Spleen (tissue), 11 donors: ENCODE measurements around the gene NRXN3. TPM values are rescaled to one million over a fixed set of nuclear protein-coding genes. Genes with fewer than 3 reads are reported as not detected.

ENCODE experiments used
- DNase-seq: peaks from one replicate; pipeline ENCODE4 v3.0.0-alpha.2; 2020
- H3K27ac ChIP-seq, 8 donors: fragments of 200-600 bp; sonication (generic) in 7 of 8; 1 replicate in 4 of 8; 2 replicates in 4 of 8; pipeline versions ENCODE4 v1.5.0 to v1.8.0; 2016 to 2021; ENCODE audit warnings: inconsistent platforms in 4 of 8, mild to moderate bottlenecking in 4 of 8, moderate library complexity in 1 of 8
- H3K27me3 ChIP-seq, 7 donors: fragments of 200-600 bp; sonication (generic) in 6 of 7; replicated peaks in 1 of 7; 1 replicate in 4 of 7; 2 replicates in 3 of 7; pipeline versions ENCODE4 v1.5.0 to v1.8.0; 2016 to 2021; ENCODE audit warnings: inconsistent platforms in 3 of 7, mild to moderate bottlenecking in 1 of 7
- H3K36me3 ChIP-seq, 6 donors: fragments of 200-600 bp; sonication (generic) in 5 of 6; 1 replicate in 4 of 6; 2 replicates in 2 of 6; pipeline versions ENCODE4 v1.5.0 to v1.8.0; 2016 to 2021; ENCODE audit warnings: inconsistent platforms in 2 of 6
- H3K4me1 ChIP-seq, 6 donors: fragments of 200-600 bp; sonication (generic) in 5 of 6; 1 replicate in 3 of 6; 2 replicates in 3 of 6; pipeline versions ENCODE4 v1.5.0 to v1.8.0; 2016 to 2021; ENCODE audit warnings: inconsistent platforms in 3 of 6
- H3K4me3 ChIP-seq, 8 donors: fragments of 200-600 bp; sonication (generic) in 7 of 8; 1 replicate in 4 of 8; 2 replicates in 4 of 8; pipeline versions ENCODE4 v1.5.0 to v1.8.0; 2016 to 2021; ENCODE audit warnings: inconsistent platforms in 4 of 8, mild to moderate bottlenecking in 4 of 8, moderate library complexity in 2 of 8
- H3K9me3 ChIP-seq, 8 donors: fragments of 200-600 bp; sonication (generic) in 7 of 8; 1 replicate in 4 of 8; 2 replicates in 4 of 8; pipeline versions ENCODE4 v1.5.0 to v1.8.0; 2016 to 2021; ENCODE audit warnings: inconsistent platforms in 4 of 8
- POLR2A ChIP-seq, 3 donors: fragments of 450-650 bp; IDR thresholded peaks; one replicate each; pipeline ENCODE4 v1.5.1; 2017; ENCODE audit warnings: antibody characterized with exemption in 3 of 3, mild to moderate bottlenecking in 1 of 3
- POLR2AphosphoS5 ChIP-seq, 3 donors: sonication (generic); formaldehyde crosslinking; IDR thresholded peaks; one replicate each; pipeline ENCODE4 v1.5.1; 2017; ENCODE audit warnings: antibody characterized with exemption in 3 of 3
- WGBS, 5 donors: extraction: QIAGEN DNeasy Blood & Tissue Kit in 3 of 5; methylation state at CpG; one replicate each; pipeline versions ENCODE4 v1.1.5 to v1.1.7; 2013 to 2018; 5-methylcytosine and 5-hydroxymethylcytosine counted together
- intact Hi-C: fragments of 100-400 bp; cut with DNase I; formaldehyde crosslinking; loops from one replicate; pipeline ENCODE4 v1.15.0; 2023; ENCODE audit warnings: low total_unique reads
- polyA plus RNA-seq, 3 donors: library from polyadenylated mRNA; stranded (reverse); fragments of 200-250 nt; gene quantifications; one replicate each; pipeline ENCODE4 v1.2.1, GENCODE V29; 2013
- total RNA-seq, 7 donors: library from RNA; depleted of rRNA in 3 of 7; stranded (reverse); fragments of >200 nt in 3 of 7; fragmentation: NEBNext Ultra II Directional in 4 of 7; extraction: Animal tissue kit (Norgen Biotek cat#: 25700) in 4 of 7; gene quantifications; one replicate each; pipeline versions ENCODE4 v1.1.0 to v1.2.1, GENCODE V29; 2016 to 2021
- TF ChIP-seq, protein P1 (sequence below), 11 experiments: fragments of 200-600 bp in 7 of 11; fragments of 450-650 bp in 4 of 11; sonication (generic) in 4 of 11; IDR thresholded peaks in 8 of 11; conservative IDR thresholded peaks in 3 of 11; 1 replicate in 7 of 11; 2 replicates in 4 of 11; pipeline versions ENCODE4 v1.4.0 to v1.8.0; 2016 to 2021; ENCODE audit warnings: antibody characterized with exemption in 11 of 11, inconsistent platforms in 4 of 11, mild to moderate bottlenecking in 1 of 11
- donor health status: healthy with polysubstance abuse.
- donor health status: DM: no; HTN: no; CAD: no; lungs with moderate emphysema.
- donor health status: DM: no; HTN: no; CAD: no.
- donor health status: Bipolar disorder and iron deficiency.
- donor health status: healthy.
- donor health status: DM: no; HTN: no; CAD: no.
- donor health status: DM: yes; HTN: yes; CAD: no.

Gene NRXN3
- total and polyA plus RNA-seq, 10 donors, result 0.21 to 11.5 (median 1.6) TPM

DNA sequence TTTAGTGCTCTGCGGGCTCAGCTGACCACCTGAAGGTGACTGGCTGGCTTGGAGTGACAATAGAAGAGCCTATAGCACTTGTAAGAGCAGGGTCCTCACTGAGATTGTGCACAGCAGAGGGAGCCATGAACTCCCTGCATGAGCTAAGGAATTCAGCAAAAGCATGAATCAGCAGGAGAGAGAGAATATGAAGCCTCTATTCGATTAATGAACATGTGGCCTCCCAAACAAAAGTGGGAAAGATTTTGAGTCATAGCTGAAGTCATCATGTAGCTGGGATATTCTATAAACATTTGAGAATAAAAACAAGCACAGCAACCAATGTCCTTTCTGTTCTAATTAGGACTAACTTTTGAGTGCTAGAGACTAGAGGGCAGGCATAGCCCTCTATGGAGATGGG is 1414.5 kb downstream of the NRXN3 start:
- intact Hi-C loops, result no loop called here
- Histone ChIP-seq H3K4me1 (no peaks in the 10 kb centered on the region), H3K36me3 (no peaks in the 10 kb centered on the region), H3K27me3 (no peaks in the 10 kb centered on the region), H3K9me3 (no peaks in the 10 kb centered on the region), H3K4me3 (no peak overlapping the region), H3K27ac (no peak overlapping the region)
- TF ChIP-seq, protein P1, sequence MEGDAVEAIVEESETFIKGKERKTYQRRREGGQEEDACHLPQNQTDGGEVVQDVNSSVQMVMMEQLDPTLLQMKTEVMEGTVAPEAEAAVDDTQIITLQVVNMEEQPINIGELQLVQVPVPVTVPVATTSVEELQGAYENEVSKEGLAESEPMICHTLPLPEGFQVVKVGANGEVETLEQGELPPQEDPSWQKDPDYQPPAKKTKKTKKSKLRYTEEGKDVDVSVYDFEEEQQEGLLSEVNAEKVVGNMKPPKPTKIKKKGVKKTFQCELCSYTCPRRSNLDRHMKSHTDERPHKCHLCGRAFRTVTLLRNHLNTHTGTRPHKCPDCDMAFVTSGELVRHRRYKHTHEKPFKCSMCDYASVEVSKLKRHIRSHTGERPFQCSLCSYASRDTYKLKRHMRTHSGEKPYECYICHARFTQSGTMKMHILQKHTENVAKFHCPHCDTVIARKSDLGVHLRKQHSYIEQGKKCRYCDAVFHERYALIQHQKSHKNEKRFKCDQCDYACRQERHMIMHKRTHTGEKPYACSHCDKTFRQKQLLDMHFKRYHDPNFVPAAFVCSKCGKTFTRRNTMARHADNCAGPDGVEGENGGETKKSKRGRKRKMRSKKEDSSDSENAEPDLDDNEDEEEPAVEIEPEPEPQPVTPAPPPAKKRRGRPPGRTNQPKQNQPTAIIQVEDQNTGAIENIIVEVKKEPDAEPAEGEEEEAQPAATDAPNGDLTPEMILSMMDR (IDR thresholded peaks at IDR 0.05 in 8 of 11, conservative IDR thresholded peaks at IDR 0.05 in 3 of 11), result no peak
- no peak for TF ChIP-seq POLR2A (IDR thresholded peaks at IDR 0.05)
- TF ChIP-seq POLR2AphosphoS5 (IDR thresholded peaks at IDR 0.05), result no peak
- 54 to 80% (median 70%) methylated on average over 2 of the region's 2 CpGs for WGBS, 5 donors
- no peak for DNase-seq

DNA sequence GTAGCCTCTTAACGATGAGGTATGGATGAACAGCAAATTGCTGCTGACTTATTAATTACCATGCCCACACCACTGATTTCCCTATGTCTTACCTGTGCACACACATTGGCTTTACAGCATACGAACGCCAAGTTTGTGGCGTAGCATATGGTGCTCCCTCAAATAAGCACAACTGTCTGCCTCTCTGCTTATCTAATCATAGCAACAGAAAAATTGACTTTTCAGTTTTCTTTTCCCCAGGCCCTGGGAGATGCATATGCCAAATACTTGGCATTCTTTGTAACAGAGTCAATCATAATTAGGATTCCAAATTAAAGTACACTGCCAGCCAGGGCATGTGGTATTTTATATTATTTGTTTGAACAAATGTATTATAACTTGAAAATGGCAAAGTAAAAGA is 1415.7 kb downstream of the NRXN3 start:
- Histone ChIP-seq H3K27me3 (no peaks in the 10 kb centered on the region), H3K4me3 (no peak overlapping the region), H3K4me1 (no peaks in the 10 kb centered on the region), H3K9me3 (no peaks in the 10 kb centered on the region), H3K27ac (no peak overlapping the region), H3K36me3 (no peaks in the 10 kb centered on the region)
- intact Hi-C loops, result no loop called here
- TF ChIP-seq POLR2AphosphoS5 (IDR thresholded peaks at IDR 0.05), result no peak
- TF ChIP-seq, protein P1 (IDR thresholded peaks at IDR 0.05 in 8 of 11, conservative IDR thresholded peaks at IDR 0.05 in 3 of 11), result no peak
- 87 to 97% (median 88%) methylated on average over 4 of the region's 4 CpGs for WGBS, 5 donors
- DNase-seq, result no peak

DNA sequence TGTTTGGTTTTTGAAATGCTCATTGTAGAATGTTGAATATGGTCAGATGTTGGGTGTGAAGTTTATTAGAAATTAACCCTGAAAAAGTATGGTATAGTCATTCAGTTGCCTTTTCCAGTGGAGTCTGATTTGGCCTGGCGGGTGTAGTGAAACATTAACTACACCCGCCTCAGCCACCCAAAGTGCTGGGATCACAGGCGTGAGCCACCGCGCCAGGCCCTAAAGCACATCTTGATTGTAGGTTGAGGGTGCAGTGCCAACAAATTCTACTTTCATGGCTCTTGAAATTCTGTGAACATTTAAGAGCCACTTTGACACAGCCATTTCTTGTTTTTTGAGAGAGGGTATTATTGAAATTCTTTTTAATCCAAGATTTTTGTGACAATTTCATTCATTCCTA is 1416.2 kb downstream of the NRXN3 start:
- no peaks in the 10 kb centered on the region for H3K9me3 ChIP-seq
- H3K36me3 ChIP-seq, result no peaks in the 10 kb centered on the region
- no peak overlapping the region for H3K27ac ChIP-seq
- DNase-seq, result no peak
- intact Hi-C loops, result no loop called here
- no peaks in the 10 kb centered on the region for H3K4me1 ChIP-seq
- H3K27me3 ChIP-seq, result no peaks in the 10 kb centered on the region
- no peak overlapping the region for H3K4me3 ChIP-seq
- 92 to 97% (median 96%) methylated on average over 5 of the region's 5 CpGs for WGBS, 5 donors
- TF ChIP-seq POLR2A (IDR thresholded peaks at IDR 0.05), result no peak
- TF ChIP-seq, protein P1 (IDR thresholded peaks at IDR 0.05 in 8 of 11, conservative IDR thresholded peaks at IDR 0.05 in 3 of 11), result no peak
- TF ChIP-seq POLR2AphosphoS5 (IDR thresholded peaks at IDR 0.05), result no peak

DNA sequence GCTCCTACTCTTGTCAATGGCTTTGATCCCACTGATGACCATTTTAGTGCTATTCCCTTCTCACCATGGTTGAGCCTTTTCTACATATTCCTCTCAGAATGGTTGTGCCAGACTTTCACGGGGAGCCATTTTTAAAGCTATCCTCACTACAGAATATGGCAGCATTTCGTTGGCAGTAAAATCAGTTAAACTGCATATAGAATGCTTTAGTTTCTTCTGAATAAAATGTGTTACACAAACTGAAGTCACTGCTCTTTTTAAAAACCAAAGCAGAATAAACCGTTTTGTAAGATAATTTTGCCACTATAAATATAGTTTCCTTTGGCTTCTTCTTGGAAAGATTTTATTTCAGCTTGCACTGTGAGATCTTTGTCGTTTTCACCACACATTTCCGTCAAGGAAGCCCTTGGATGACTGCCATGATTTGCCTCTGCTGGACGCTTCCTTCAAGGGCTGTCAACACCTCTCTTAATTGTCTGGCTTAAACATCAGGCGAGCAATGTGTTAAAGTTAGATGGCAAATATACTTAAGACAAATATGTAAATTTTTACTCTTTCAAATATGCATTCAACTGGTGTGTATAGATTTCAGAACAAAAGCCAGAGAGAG is 1416.9 kb downstream of the NRXN3 start:
- intact Hi-C loops, result no loop called here
- WGBS, 5 donors, result 29 to 70% (median 41%) methylated on average over 7 of the region's 7 CpGs
- TF ChIP-seq POLR2AphosphoS5 (IDR thresholded peaks at IDR 0.05) (no peak), POLR2A (IDR thresholded peaks at IDR 0.05) (no peak)
- TF ChIP-seq, protein P1 (IDR thresholded peaks at IDR 0.05 in 8 of 11, conservative IDR thresholded peaks at IDR 0.05 in 3 of 11), result no peak
- no peak overlapping the region for H3K4me3 ChIP-seq
- H3K27ac ChIP-seq, result no peak overlapping the region
- DNase-seq, result no peak
- no peaks in the 10 kb centered on the region for H3K27me3 ChIP-seq
- H3K36me3 ChIP-seq, result no peaks in the 10 kb centered on the region
- H3K4me1 ChIP-seq, result no peaks in the 10 kb centered on the region
- H3K9me3 ChIP-seq, result no peaks in the 10 kb centered on the region
